Colonic mucosa (tissue), 4 donors: ENCODE measurements around the gene ATP8B4. TPM values are rescaled to one million over a fixed set of nuclear protein-coding genes. Genes with fewer than 3 reads are reported as not detected.

ENCODE experiments used
- DNase-seq: peaks from one replicate; pipeline ENCODE4 v3.0.0-alpha.2; 2020
- H3K27ac ChIP-seq: fragments of 200-600 bp; one replicate; pipeline ENCODE4 v1.8.0; 2021
- H3K27me3 ChIP-seq: fragments of 200-600 bp; one replicate; pipeline ENCODE4 v1.8.0; 2021
- H3K36me3 ChIP-seq: fragments of 200-600 bp; one replicate; pipeline ENCODE4 v1.8.0; 2021
- H3K4me1 ChIP-seq: fragments of 200-600 bp; one replicate; pipeline ENCODE4 v1.8.0; 2021; ENCODE audit warnings: mild to moderate bottlenecking
- H3K4me3 ChIP-seq: fragments of 200-600 bp; one replicate; pipeline ENCODE4 v1.8.0; 2021
- H3K9ac ChIP-seq, 2 donors: one replicate each; pipeline ENCODE4 v1.7.0; 2013; ENCODE audit warnings: control low read depth in 2 of 2, low read depth in 2 of 2, low read length in 2 of 2
- H3K9me3 ChIP-seq: fragments of 200-600 bp; one replicate; pipeline ENCODE4 v1.8.0; 2021
- CTCF ChIP-seq: fragments of 200-600 bp; IDR thresholded peaks from one replicate; pipeline ENCODE4 v1.8.0; 2022; ENCODE audit warnings: antibody characterized with exemption, mild to moderate bottlenecking
- intact Hi-C: fragments of 100-400 bp; cut with DNase I; formaldehyde crosslinking; loops from one replicate; pipeline ENCODE4 v1.14.1; 2022
- total RNA-seq, 2 donors: library from RNA; stranded (reverse); fragmentation: NEBNext Ultra II Directional in 1 of 2; extraction: Animal tissue kit (Norgen Biotek cat#: 25700) in 1 of 2; gene quantifications; one replicate each; pipeline ENCODE4 v1.2.1, GENCODE V29; 2021
- donor health status: healthy.
- donor health status: DM: no; HTN: no; CAD: no.
- donor health status: DM: no; HTN: no; CAD: no.

The ATP8B4 gene
- total RNA-seq, 2 donors from 2014 or later = 2.7 to 3.0 TPM

- H3K9me3 ChIP-seq = no peaks in the 10 kb centered on the region
- no peaks in the 10 kb centered on the region for H3K4me1 ChIP-seq
- H3K4me3 ChIP-seq = no peak overlapping the region
- no peak for DNase-seq
- intact Hi-C loops = no loop called here
- H3K27me3 ChIP-seq = no peaks in the 10 kb centered on the region
- no peaks in the 10 kb centered on the region for H3K36me3 ChIP-seq
- TF ChIP-seq CTCF = no peak
- H3K27ac ChIP-seq = peak overlapping the region; percentile 3
- no peak overlapping the region for H3K9ac ChIP-seq
These were observed 130.3 kb downstream of the ATP8B4 start for GRCh38 chr15:49988766-49989165.

GRCh38 chr15:49987896-49988295 is 131.1 kb downstream of the ATP8B4 start:
- Histone ChIP-seq H3K36me3 (no peaks in the 10 kb centered on the region), H3K27me3 (no peaks in the 10 kb centered on the region), H3K4me1 (no peaks in the 10 kb centered on the region), H3K9ac (no peak overlapping the region), H3K4me3 (no peak overlapping the region), H3K27ac (no peak overlapping the region), H3K9me3 (no peaks in the 10 kb centered on the region)
- DNase-seq = no peak
- intact Hi-C loops = no loop called here
- TF ChIP-seq CTCF = no peak

- Histone ChIP-seq H3K27me3 (no peaks in the 10 kb centered on the region), H3K9ac (no peak overlapping the region), H3K27ac (no peak overlapping the region), H3K9me3 (no peaks in the 10 kb centered on the region), H3K4me3 (no peak overlapping the region), H3K36me3 (no peaks in the 10 kb centered on the region), H3K4me1 (no peaks in the 10 kb centered on the region)
- intact Hi-C loops = no loop called here
- no peak for TF ChIP-seq CTCF
- DNase-seq = no peak
These were observed 131.7 kb downstream of the ATP8B4 start for GRCh38 chr15:49987198-49987785.

- no peak for DNase-seq
- H3K27me3 ChIP-seq = no peaks in the 10 kb centered on the region
- no peaks in the 10 kb centered on the region for H3K36me3 ChIP-seq
- H3K9ac ChIP-seq = no peak overlapping the region
- TF ChIP-seq CTCF = no peak
- intact Hi-C loops = no loop called here
- H3K4me3 ChIP-seq = no peak overlapping the region
- no peaks in the 10 kb centered on the region for H3K9me3 ChIP-seq
- no peak overlapping the region for H3K27ac ChIP-seq
- no peaks in the 10 kb centered on the region for H3K4me1 ChIP-seq
These were observed 132.7 kb downstream of the ATP8B4 start for GRCh38 chr15:49986326-49986725.

- no peak overlapping the region for H3K27ac ChIP-seq
- H3K36me3 ChIP-seq = no peaks in the 10 kb centered on the region
- H3K9ac ChIP-seq = no peak overlapping the region
- no peaks in the 10 kb centered on the region for H3K9me3 ChIP-seq
- H3K4me3 ChIP-seq = no peak overlapping the region
- TF ChIP-seq CTCF = no peak
- intact Hi-C loops = no loop called here
- no peaks in the 10 kb centered on the region for H3K4me1 ChIP-seq
- DNase-seq = no peak
- no peaks in the 10 kb centered on the region for H3K27me3 ChIP-seq
These were observed 133.6 kb downstream of the ATP8B4 start for GRCh38 chr15:49985463-49985862.
